HepG2 (cell line): ENCODE measurements around the gene ARHGEF39. TPM values are rescaled to one million over a fixed set of nuclear protein-coding genes. Genes with fewer than 3 reads are reported as not detected.

Experiments used
- BCL6 ChIP-seq: IDR thresholded peaks from 2 replicates; pipeline ENCODE4 v1.6.1; 2016; ENCODE audit warnings: missing genetic modification reagents, missing compliant biosample characterization
- ELF4 ChIP-seq: sonication (generic); formaldehyde crosslinking; IDR thresholded peaks from 2 replicates; pipeline ENCODE4 v1.5.0; 2020; ENCODE audit warnings: missing genetic modification reagents, mild to moderate bottlenecking, moderate library complexity, borderline replicate concordance
- EZH2 ChIP-seq: conservative IDR thresholded peaks from 2 replicates; pipeline ENCODE4 v1.6.1; 2012; ENCODE audit warnings: mild to moderate bottlenecking, low read depth, low read length, moderate library complexity
- FOXP1 ChIP-seq, 2 experiments: fragments of 450-650 bp in 1 of 2; IDR thresholded peaks; 2 replicates each; pipeline ENCODE4 v1.6.1; 2017 to 2018; ENCODE audit warnings: antibody characterized with exemption in 1 of 2
- HOXA3 ChIP-seq: sonication (generic); formaldehyde crosslinking; IDR thresholded peaks from 2 replicates; pipeline ENCODE4 v1.5.0; 2020; ENCODE audit warnings: missing genetic modification reagents
- IKZF4 ChIP-seq: sonication (generic); formaldehyde crosslinking; IDR thresholded peaks from 2 replicates; pipeline ENCODE4 v1.5.1; 2020; ENCODE audit warnings: borderline replicate concordance, mild to moderate bottlenecking, low read depth, missing genetic modification reagents; ENCODE audit errors: not compliant biosample characterization
- NCOA2 ChIP-seq: sonication (generic); formaldehyde crosslinking; IDR thresholded peaks from 2 replicates; pipeline ENCODE4 v1.8.0; 2022; ENCODE audit warnings: inconsistent platforms
- PHF5A ChIP-seq: IDR thresholded peaks from one replicate; pipeline ENCODE4 v1.6.1; 2018; ENCODE audit warnings: low read depth, missing genetic modification reagents; ENCODE audit not compliant: unreplicated experiment
- SMAD1 ChIP-seq: sonication (generic); formaldehyde crosslinking; IDR thresholded peaks from 2 replicates; pipeline ENCODE4 v1.4.0; 2020; ENCODE audit warnings: missing genetic modification reagents, low read depth, mild to moderate bottlenecking, borderline replicate concordance
- TBX2 ChIP-seq: sonication (generic); formaldehyde crosslinking; IDR thresholded peaks from 2 replicates; pipeline ENCODE4 v1.5.0; 2020; ENCODE audit warnings: missing genetic modification reagents, mild to moderate bottlenecking, borderline replicate concordance
- ZC3H4 ChIP-seq: sonication (generic); formaldehyde crosslinking; IDR thresholded peaks from 2 replicates; pipeline ENCODE4 v1.4.0; 2020; ENCODE audit warnings: missing genetic modification reagents, borderline replicate concordance
- ZFP36L1 ChIP-seq: sonication (generic); formaldehyde crosslinking; IDR thresholded peaks from 2 replicates; pipeline ENCODE4 v1.8.0; 2022; ENCODE audit warnings: mild to moderate bottlenecking, missing genetic modification reagents, moderate library complexity
- ZFP37 ChIP-seq: sonication (generic); formaldehyde crosslinking; IDR thresholded peaks from 2 replicates; pipeline ENCODE4 v1.4.0; 2020; ENCODE audit warnings: missing genetic modification reagents, borderline replicate concordance
- ZFYVE20 ChIP-seq: sonication (generic); formaldehyde crosslinking; IDR thresholded peaks from 2 replicates; pipeline ENCODE4 v1.8.0; 2023; ENCODE audit warnings: low read depth, mild to moderate bottlenecking, moderate library complexity, missing genetic modification reagents, borderline replicate concordance
- ZNF564 ChIP-seq: sonication (generic); formaldehyde crosslinking; IDR thresholded peaks from 2 replicates; pipeline ENCODE4 v1.8.1; 2023; ENCODE audit warnings: mild to moderate bottlenecking, missing genetic modification reagents
- ZNF766 ChIP-seq: sonication (generic); formaldehyde crosslinking; IDR thresholded peaks from 2 replicates; pipeline ENCODE4 v1.5.0; 2020; ENCODE audit warnings: missing genetic modification reagents, borderline replicate concordance
- ZNF878 ChIP-seq: sonication (generic); formaldehyde crosslinking; IDR thresholded peaks from 2 replicates; pipeline ENCODE4 v1.8.1; 2023; ENCODE audit warnings: mild to moderate bottlenecking, missing genetic modification reagents, moderate library complexity
- polyA plus RNA-seq, 8 experiments: library from polyadenylated mRNA; depleted of rRNA in 3 of 8; stranded (reverse) in 7 of 8; unstranded in 1 of 8; fragments of >200 nt; fragmentation: Illumina TruSeq in 4 of 8; extraction: Trizol in 4 of 8; gene quantifications; 2 replicates each; pipeline versions ENCODE4 v1.2.1 to v1.2.3, GENCODE V29; 2011 to 2016; ENCODE audit warnings: low read depth in 4 of 8, missing spikeins in 1 of 8, mixed read lengths in 1 of 8; ENCODE audit not compliant: insufficient read depth in 1 of 8
- total RNA-seq, 5 experiments: library from RNA; depleted of rRNA; stranded (reverse); fragments of >200 nt; fragmentation: Illumina TruSeq; extraction: Trizol; gene quantifications; 2 replicates each; pipeline ENCODE4 v1.2.3, GENCODE V29; 2016; ENCODE audit warnings: low read depth in 1 of 5
- TF ChIP-seq, protein P1 (sequence below): sonication (generic); formaldehyde crosslinking; IDR thresholded peaks from 2 replicates; pipeline ENCODE4 v1.9.0; 2022; ENCODE audit warnings: missing genetic modification reagents, mild to moderate bottlenecking, borderline replicate concordance
- TF ChIP-seq, protein P2 (sequence below): sonication (generic); formaldehyde crosslinking; IDR thresholded peaks from 2 replicates; pipeline ENCODE4; 2020; ENCODE audit warnings: missing genetic modification reagents, mild to moderate bottlenecking, borderline replicate concordance
- TF ChIP-seq, protein P3 (sequence below): sonication (generic); formaldehyde crosslinking; IDR thresholded peaks from 2 replicates; pipeline ENCODE4 v1.4.0; 2020; ENCODE audit warnings: missing genetic modification reagents, mild to moderate bottlenecking, borderline replicate concordance
- TF ChIP-seq, protein P4 (sequence below): IDR thresholded peaks from 2 replicates; pipeline ENCODE4 v1.6.1; 2016; ENCODE audit warnings: missing genetic modification reagents, missing compliant biosample characterization

The ARHGEF39 gene
- total and polyA plus RNA-seq, 2 of the 13 experiments (the other 11 are each of a cell fraction or from before 2014, with no cell fraction given) = 11.2 to 12.3 TPM

DNA sequence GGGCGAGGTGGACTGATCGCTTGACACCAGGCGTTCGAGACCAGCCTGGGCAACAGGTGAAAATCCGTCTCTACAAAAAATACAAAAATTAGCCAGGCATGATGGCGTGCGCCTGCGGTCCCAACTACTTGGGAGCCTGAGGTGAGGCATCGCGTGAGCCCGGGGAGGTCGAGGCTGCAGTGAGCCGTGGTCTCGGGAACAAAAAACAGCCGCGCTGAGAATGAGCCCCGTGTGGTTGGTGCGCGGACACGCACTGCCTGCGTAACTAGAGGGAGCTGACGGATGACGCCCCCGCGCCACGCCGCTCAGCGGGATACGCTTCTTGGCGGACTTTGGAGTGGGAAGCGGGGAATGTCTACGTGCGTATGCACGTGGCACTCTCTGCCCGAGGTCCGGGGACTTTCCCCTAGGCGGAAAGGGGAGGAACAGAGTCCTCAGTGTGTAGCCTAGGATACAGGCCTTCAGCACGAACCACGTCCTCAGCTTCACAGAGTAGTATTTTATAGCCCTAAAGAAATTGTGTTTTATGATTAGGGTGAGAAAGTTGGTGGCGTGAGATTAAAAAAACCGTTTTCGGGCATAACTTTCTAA is 7.4 kb downstream of the ARHGEF39 start, which contains the start of gene RMRP (continued):
- peak; percentile 71 for TF ChIP-seq BCL6 (CRISPR knock-in tag)
- TF ChIP-seq ZC3H4 = no peak
- TF ChIP-seq, protein P1, sequence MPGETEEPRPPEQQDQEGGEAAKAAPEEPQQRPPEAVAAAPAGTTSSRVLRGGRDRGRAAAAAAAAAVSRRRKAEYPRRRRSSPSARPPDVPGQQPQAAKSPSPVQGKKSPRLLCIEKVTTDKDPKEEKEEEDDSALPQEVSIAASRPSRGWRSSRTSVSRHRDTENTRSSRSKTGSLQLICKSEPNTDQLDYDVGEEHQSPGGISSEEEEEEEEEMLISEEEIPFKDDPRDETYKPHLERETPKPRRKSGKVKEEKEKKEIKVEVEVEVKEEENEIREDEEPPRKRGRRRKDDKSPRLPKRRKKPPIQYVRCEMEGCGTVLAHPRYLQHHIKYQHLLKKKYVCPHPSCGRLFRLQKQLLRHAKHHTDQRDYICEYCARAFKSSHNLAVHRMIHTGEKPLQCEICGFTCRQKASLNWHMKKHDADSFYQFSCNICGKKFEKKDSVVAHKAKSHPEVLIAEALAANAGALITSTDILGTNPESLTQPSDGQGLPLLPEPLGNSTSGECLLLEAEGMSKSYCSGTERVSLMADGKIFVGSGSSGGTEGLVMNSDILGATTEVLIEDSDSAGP (CRISPR knock-in tag) = peak; percentile 94
- TF ChIP-seq HOXA3 (CRISPR knock-in tag) = peak; percentile 98
- peak; percentile 63; the same call in 1 of the 2 replicates for TF ChIP-seq ZFYVE20
- TF ChIP-seq EZH2 = no peak
- peak; percentile 92 for TF ChIP-seq ZNF564 (CRISPR knock-in tag)
- TF ChIP-seq, protein P2, sequence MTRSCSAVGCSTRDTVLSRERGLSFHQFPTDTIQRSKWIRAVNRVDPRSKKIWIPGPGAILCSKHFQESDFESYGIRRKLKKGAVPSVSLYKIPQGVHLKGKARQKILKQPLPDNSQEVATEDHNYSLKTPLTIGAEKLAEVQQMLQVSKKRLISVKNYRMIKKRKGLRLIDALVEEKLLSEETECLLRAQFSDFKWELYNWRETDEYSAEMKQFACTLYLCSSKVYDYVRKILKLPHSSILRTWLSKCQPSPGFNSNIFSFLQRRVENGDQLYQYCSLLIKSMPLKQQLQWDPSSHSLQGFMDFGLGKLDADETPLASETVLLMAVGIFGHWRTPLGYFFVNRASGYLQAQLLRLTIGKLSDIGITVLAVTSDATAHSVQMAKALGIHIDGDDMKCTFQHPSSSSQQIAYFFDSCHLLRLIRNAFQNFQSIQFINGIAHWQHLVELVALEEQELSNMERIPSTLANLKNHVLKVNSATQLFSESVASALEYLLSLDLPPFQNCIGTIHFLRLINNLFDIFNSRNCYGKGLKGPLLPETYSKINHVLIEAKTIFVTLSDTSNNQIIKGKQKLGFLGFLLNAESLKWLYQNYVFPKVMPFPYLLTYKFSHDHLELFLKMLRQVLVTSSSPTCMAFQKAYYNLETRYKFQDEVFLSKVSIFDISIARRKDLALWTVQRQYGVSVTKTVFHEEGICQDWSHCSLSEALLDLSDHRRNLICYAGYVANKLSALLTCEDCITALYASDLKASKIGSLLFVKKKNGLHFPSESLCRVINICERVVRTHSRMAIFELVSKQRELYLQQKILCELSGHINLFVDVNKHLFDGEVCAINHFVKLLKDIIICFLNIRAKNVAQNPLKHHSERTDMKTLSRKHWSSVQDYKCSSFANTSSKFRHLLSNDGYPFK = peak; percentile 77; the same call in 1 of the 2 replicates
- TF ChIP-seq ZFP37 (CRISPR knock-in tag) = peak; percentile 99
- peak; percentile 96 for TF ChIP-seq ZNF878 (CRISPR knock-in tag)
- TF ChIP-seq FOXP1 (IDR thresholded peaks at IDR 0.05) = no peak
- no peak for TF ChIP-seq FOXP1 (CRISPR knock-in tag; IDR thresholded peaks at IDR 0.05)
- TF ChIP-seq, protein P3, sequence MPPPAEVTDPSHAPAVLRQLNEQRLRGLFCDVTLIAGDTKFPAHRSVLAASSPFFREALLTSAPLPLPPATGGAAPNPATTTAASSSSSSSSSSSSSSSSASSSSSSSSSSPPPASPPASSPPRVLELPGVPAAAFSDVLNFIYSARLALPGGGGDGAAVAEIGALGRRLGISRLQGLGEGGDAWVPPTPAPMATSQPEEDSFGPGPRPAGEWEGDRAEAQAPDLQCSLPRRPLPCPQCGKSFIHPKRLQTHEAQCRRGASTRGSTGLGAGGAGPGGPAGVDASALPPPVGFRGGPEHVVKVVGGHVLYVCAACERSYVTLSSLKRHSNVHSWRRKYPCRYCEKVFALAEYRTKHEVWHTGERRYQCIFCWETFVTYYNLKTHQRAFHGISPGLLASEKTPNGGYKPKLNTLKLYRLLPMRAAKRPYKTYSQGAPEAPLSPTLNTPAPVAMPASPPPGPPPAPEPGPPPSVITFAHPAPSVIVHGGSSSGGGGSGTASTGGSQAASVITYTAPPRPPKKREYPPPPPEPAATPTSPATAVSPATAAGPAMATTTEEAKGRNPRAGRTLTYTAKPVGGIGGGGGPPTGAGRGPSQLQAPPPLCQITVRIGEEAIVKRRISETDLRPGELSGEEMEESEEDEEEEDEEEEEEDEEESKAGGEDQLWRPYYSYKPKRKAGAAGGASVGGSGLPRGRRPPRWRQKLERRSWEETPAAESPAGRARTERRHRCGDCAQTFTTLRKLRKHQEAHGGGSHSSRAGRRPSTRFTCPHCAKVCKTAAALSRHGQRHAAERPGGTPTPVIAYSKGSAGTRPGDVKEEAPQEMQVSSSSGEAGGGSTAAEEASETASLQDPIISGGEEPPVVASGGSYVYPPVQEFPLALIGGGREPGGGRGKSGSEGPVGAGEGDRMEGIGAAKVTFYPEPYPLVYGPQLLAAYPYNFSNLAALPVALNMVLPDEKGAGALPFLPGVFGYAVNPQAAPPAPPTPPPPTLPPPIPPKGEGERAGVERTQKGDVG (CRISPR knock-in tag) = peak; percentile 90; the same call in 1 of the 2 replicates
- peak; percentile 78 for TF ChIP-seq IKZF4 (CRISPR knock-in tag)
- no peak for TF ChIP-seq PHF5A (CRISPR knock-in tag)
- TF ChIP-seq ELF4 (CRISPR knock-in tag) = no peak; the same call in 1 of the 2 replicates
- TF ChIP-seq, protein P4, sequence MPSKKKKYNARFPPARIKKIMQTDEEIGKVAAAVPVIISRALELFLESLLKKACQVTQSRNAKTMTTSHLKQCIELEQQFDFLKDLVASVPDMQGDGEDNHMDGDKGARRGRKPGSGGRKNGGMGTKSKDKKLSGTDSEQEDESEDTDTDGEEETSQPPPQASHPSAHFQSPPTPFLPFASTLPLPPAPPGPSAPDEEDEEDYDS (CRISPR knock-in tag) = peak; percentile 71; the same call in 1 of the 2 replicates
- peak; percentile 79 for TF ChIP-seq NCOA2 (CRISPR knock-in tag)
- TF ChIP-seq ZFP36L1 = peak; percentile 84; the same call in 1 of the 2 replicates
- TF ChIP-seq SMAD1 = 0 out of 2 replicates have a peak, but pooled peaks have one; percentile 32
- TF ChIP-seq ZNF766 = peak; percentile 98
- peak; percentile 95 for TF ChIP-seq TBX2 (CRISPR knock-in tag)
